Fibroblast of the aortic adventitia (primary cell): ENCODE data around the gene MROH7. TPM values are rescaled to one million over a fixed set of nuclear protein-coding genes. Genes with fewer than 3 reads are reported as not detected.

Source experiments
- DNase-seq: peaks from one replicate; pipeline ENCODE4 v3.0.0-alpha.2; 2010; ENCODE audit warnings: low read depth
- H3K4me3 ChIP-seq: 2 replicates; pipeline ENCODE4 v1.5.1; 2011; ENCODE audit warnings: low read depth, mild to moderate bottlenecking, control low read depth, low read length, moderate library complexity
- total RNA-seq: library from RNA; depleted of rRNA; stranded (reverse); fragments of >200 nt; gene quantifications from 2 replicates; pipeline ENCODE4 v1.2.3, GENCODE V29; 2012; ENCODE audit warnings: low replicate concordance
- TF ChIP-seq, protein P1 (sequence below): IDR thresholded peaks from 2 replicates; pipeline ENCODE4 v1.5.1; 2011; ENCODE audit warnings: mild to moderate bottlenecking, low read length, control low read depth, inconsistent platforms; ENCODE audit not compliant: insufficient read depth

MROH7 gene
- total RNA-seq, 1 donor, result 0.27 TPM

- no peak for DNase-seq
Observed at GRCh38 chr1:54681358-54681757, 39.8 kb downstream of the MROH7 start.

DNA sequence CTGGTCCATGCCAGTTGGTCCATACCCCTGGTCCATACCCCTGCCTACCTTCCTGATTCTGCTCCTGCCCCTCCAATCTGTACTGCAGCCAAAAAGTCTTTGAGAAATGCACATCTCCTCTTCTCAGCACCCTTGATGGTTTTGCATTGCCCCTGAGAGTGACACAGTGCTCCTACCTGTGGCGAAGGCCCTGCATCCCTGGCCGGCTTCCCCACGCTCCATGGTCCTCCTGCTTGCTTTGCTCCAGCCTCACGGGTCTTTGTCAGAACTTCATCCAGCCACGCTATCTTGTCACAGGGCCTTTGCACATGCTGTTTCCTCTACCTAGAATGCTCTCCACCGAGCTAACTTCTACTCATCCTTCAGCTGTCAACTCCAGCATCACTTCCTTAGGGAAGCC, 41.9 kb downstream of the MROH7 start:
- no peak for DNase-seq
- TF ChIP-seq, protein P1, sequence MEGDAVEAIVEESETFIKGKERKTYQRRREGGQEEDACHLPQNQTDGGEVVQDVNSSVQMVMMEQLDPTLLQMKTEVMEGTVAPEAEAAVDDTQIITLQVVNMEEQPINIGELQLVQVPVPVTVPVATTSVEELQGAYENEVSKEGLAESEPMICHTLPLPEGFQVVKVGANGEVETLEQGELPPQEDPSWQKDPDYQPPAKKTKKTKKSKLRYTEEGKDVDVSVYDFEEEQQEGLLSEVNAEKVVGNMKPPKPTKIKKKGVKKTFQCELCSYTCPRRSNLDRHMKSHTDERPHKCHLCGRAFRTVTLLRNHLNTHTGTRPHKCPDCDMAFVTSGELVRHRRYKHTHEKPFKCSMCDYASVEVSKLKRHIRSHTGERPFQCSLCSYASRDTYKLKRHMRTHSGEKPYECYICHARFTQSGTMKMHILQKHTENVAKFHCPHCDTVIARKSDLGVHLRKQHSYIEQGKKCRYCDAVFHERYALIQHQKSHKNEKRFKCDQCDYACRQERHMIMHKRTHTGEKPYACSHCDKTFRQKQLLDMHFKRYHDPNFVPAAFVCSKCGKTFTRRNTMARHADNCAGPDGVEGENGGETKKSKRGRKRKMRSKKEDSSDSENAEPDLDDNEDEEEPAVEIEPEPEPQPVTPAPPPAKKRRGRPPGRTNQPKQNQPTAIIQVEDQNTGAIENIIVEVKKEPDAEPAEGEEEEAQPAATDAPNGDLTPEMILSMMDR, result no peak
- no peak overlapping the region for H3K4me3 ChIP-seq

More at GRCh38 chr1:54681358-54681757, 39.8 kb downstream of the MROH7 start:
- TF ChIP-seq, protein P1, result no peak
- H3K4me3 ChIP-seq, result no peak overlapping the region

DNA sequence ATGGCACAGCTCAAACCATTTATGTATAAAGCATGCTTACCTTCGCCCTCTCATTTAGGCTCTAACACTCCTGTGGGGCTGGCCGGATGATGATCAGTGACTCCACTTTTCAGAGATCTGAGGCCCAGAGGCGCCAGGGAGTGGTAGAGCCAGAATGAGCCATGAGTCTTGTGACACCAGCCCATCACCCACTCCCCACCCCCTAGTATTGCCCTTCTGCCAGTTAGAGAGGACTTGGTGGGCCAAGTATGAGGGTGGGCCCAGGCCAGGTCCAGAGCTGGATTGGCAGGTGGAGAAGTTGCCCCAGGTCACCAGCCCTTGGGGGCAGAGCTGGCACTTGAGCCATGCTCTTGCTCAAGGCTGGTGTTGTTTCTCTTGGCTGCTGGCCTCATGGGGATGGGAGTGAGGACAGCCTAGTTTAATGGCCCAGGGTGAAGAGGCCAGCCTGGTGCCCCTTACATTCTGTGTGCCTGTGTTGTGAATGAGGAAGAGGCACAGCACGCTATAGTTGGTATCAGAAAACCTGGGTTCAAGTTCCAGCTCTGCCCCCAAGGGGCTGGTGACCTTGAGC, 43.8 kb downstream of the MROH7 start:
- TF ChIP-seq, protein P1, result no peak
- H3K4me3 ChIP-seq, result no peak overlapping the region
- DNase-seq, result no peak

DNA sequence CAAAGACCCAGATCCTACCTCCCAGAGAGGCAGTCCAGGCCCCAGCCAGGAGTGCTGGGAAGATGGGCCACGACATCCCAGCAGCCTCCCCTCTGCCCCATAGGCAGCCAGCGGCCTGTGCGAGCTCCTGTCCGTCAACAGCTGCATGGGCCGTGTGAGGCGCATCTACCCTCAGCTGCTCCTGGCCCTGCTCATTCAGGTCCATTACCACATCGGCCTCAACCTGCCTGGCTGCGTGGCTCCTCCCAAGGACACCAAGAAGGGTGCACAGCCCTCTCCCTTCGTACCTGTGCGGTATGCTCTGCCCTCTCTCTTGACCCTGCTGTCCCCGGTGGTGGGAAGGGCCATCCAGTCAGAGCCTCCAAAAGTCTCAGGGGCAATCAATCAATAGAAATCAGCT, 44.6 kb downstream of the MROH7 start:
- H3K4me3 ChIP-seq, result no peak overlapping the region
- no peak for DNase-seq
- TF ChIP-seq, protein P1, result no peak

- no peak overlapping the region for H3K4me3 ChIP-seq
- no peak for DNase-seq
- TF ChIP-seq, protein P1, result no peak
Observed at GRCh38 chr1:54694771-54695170, 53.2 kb downstream of the MROH7 start.

DNA sequence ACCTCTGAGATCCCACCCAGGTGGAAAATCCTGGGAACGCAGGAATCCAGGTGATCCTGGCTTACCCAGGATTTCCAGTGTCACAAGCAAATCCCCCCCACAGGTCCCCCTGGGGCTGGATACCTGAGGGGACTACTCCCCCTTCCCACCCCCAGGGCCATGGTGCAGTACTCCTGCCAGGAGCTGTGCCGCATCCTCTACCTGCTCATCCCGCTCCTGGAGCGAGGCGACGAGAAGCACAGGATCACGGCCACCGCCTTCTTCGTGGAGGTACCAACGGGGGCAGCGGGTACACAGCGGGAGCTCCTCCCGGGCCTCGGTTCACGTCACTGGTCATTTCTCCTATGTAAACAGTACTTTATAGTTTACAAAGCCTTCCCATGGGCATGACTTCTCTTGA, 53.6 kb downstream of the MROH7 start:
- DNase-seq, result no peak
- H3K4me3 ChIP-seq, result no peak overlapping the region
- TF ChIP-seq, protein P1, result no peak

- TF ChIP-seq, protein P1, result no peak
- H3K4me3 ChIP-seq, result no peak overlapping the region
Observed at GRCh38 chr1:54695764-54696163, 54.2 kb downstream of the MROH7 start.

More at GRCh38 chr1:54695764-54696163, 54.2 kb downstream of the MROH7 start:
- no peak for DNase-seq
